CD4-positive, alpha-beta T cell (primary cell): ENCODE results near the gene CRYZ. TPM values are rescaled to one million over a fixed set of nuclear protein-coding genes. Genes with fewer than 3 reads are reported as not detected.

Experiments
- ATAC-seq: fragments of 200-7000 bp; cut with Tn5 transposase; one replicate; pipeline ENCODE4 v1.10.0; 2022; ENCODE audit warnings: mild to moderate bottlenecking; ENCODE audit not compliant: poor library complexity
- CTCF ChIA-PET: fragments of 350-600 bp; sonication (Branson Sonifier 250); formaldehyde crosslinking; loops from one replicate; lab custom pipeline; 2021; ENCODE audit warnings: antibody characterized with exemption, inconsistent platforms; lab: Charles Lee
- POLR2A ChIA-PET: fragments of 350-600 bp; sonication (Branson Sonifier 250); formaldehyde crosslinking; loops from one replicate; lab custom pipeline; 2021; ENCODE audit warnings: antibody characterized with exemption, inconsistent platforms; lab: Charles Lee
- DNase-seq, 14 experiments: peaks; one replicate each; pipeline ENCODE4 v3.0.0-alpha.2; 2013 to 2020; ENCODE audit warnings: mixed read lengths in 2 of 14
- H3K27ac ChIP-seq, 2 donors: one replicate each; pipeline versions ENCODE4 v1.5.1 to v1.7.0; 2013; ENCODE audit warnings: low read length in 2 of 2, low read depth in 1 of 2, mild to moderate bottlenecking in 1 of 2
- H3K27me3 ChIP-seq, 2 experiments: 1 replicate in 1 of 2; 2 replicates in 1 of 2; pipeline versions ENCODE4 v1.6.1 to v1.7.0; 2013; ENCODE audit warnings: low read length in 2 of 2, control low read depth in 1 of 2, mild to moderate bottlenecking in 1 of 2, moderate library complexity in 1 of 2; ENCODE audit not compliant: insufficient read depth in 2 of 2, control insufficient read depth in 1 of 2
- H3K36me3 ChIP-seq: one replicate; pipeline ENCODE4 v1.6.1; 2013; ENCODE audit warnings: low read length, control low read depth; ENCODE audit not compliant: insufficient read depth
- H3K4me1 ChIP-seq: one replicate; pipeline ENCODE4 v1.6.1; 2013; ENCODE audit warnings: low read length, control low read depth; ENCODE audit not compliant: insufficient read depth
- H3K4me3 ChIP-seq: one replicate; pipeline ENCODE4 v1.5.1; 2013; ENCODE audit warnings: mild to moderate bottlenecking, low read length, moderate library complexity
- H3K9me3 ChIP-seq, 2 experiments: 1 replicate in 1 of 2; 2 replicates in 1 of 2; pipeline versions ENCODE4 v1.6.1 to v1.7.0; 2013; ENCODE audit warnings: low read length in 2 of 2, mild to moderate bottlenecking in 2 of 2, control low read depth in 1 of 2, moderate library complexity in 1 of 2; ENCODE audit not compliant: control insufficient read depth in 1 of 2, insufficient read depth in 1 of 2
- H3K27ac Mint-ChIP-seq: one replicate; pipeline ENCODE4 v1.8.0; 2020; ENCODE audit warnings: mixed read lengths
- H3K27me3 Mint-ChIP-seq: one replicate; pipeline ENCODE4 v1.8.0; 2021; ENCODE audit warnings: mixed read lengths
- H3K36me3 Mint-ChIP-seq: one replicate; pipeline ENCODE4 v1.8.0; 2021; ENCODE audit warnings: low read depth, mixed read lengths
- H3K4me1 Mint-ChIP-seq: one replicate; pipeline ENCODE4 v1.8.0; 2021; ENCODE audit warnings: low read depth, mixed read lengths
- H3K4me3 Mint-ChIP-seq: one replicate; pipeline ENCODE4 v1.8.0; 2020; ENCODE audit warnings: mild to moderate bottlenecking, mixed read lengths
- H3K9me3 Mint-ChIP-seq: one replicate; pipeline ENCODE4 v1.8.0; 2020; ENCODE audit warnings: mixed read lengths
- intact Hi-C, 2 experiments: fragments of 100-400 bp; cut with DNase I in 1 of 2; cut with micrococcal nuclease in 1 of 2; formaldehyde crosslinking; loops; one replicate each; pipeline versions ENCODE4 v1.15.1 to v1.9.0; 2023 to 2025; cut with DNase I, micrococcal nuclease
- total RNA-seq, 174 experiments: library from RNA in 2 of 174; stranded (reverse) in 2 of 174; gene quantifications; one replicate each; pipeline ENCODE4 v1.2.3 and lab custom pipeline; 2021 to 2026
- TF ChIP-seq, protein P1 (sequence below): fragments of 200-600 bp; IDR thresholded peaks from one replicate; pipeline ENCODE4 v1.8.0; 2022; ENCODE audit warnings: antibody characterized with exemption, mild to moderate bottlenecking

CRYZ gene
- total RNA-seq, 2 experiments from 2014 or later, result 4.6 to 6.2 TPM

DNA sequence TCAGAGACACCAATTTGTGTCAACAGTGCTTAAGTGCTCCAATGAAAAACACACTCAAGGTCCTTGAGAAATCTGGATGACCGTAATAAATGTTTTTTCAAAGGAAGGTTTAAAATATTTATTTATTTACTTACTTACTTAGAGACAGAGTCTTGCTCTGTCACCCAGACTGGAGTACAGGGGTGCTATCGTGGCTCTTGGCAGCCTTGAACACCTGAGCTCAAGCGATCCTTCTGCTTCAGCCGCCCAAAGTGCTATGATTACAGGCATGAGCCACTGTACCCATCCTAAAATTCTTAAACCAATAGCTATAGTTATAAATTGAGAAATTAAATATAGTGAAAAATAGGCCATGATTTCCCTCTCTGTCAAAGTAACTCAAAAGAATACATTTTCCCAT, 41.9 kb downstream of the CRYZ start:
- no peaks in the 10 kb centered on the region for H3K36me3 Mint-ChIP-seq
- peaks cover 9% of the 10 kb centered on the region for H3K27me3 Mint-ChIP-seq
- Histone ChIP-seq H3K27ac (no peak overlapping the region), H3K36me3 (no peaks in the 10 kb centered on the region), H3K27me3 (no peaks in the 10 kb centered on the region), H3K9me3 (no peaks in the 10 kb centered on the region), H3K4me1 (no peaks in the 10 kb centered on the region), H3K4me3 (no peak overlapping the region)
- H3K4me3 Mint-ChIP-seq, result no peak overlapping the region
- ChIA-PET CTCF (no interaction called here), POLR2A (no interaction called here)
- intact Hi-C loops, result loop anchor here in 1 of 2 experiments (1.0 kb wide), 1 partner anchor 42 kb away; the partner anchor contains the start of genes CRYZ and TYW3
- no peak overlapping the region for H3K27ac Mint-ChIP-seq
- ATAC-seq (no peak), DNase-seq (no peak)
- TF ChIP-seq, protein P1, sequence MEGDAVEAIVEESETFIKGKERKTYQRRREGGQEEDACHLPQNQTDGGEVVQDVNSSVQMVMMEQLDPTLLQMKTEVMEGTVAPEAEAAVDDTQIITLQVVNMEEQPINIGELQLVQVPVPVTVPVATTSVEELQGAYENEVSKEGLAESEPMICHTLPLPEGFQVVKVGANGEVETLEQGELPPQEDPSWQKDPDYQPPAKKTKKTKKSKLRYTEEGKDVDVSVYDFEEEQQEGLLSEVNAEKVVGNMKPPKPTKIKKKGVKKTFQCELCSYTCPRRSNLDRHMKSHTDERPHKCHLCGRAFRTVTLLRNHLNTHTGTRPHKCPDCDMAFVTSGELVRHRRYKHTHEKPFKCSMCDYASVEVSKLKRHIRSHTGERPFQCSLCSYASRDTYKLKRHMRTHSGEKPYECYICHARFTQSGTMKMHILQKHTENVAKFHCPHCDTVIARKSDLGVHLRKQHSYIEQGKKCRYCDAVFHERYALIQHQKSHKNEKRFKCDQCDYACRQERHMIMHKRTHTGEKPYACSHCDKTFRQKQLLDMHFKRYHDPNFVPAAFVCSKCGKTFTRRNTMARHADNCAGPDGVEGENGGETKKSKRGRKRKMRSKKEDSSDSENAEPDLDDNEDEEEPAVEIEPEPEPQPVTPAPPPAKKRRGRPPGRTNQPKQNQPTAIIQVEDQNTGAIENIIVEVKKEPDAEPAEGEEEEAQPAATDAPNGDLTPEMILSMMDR, result no peak
- H3K9me3 Mint-ChIP-seq, result no peaks in the 10 kb centered on the region
- no peaks in the 10 kb centered on the region for H3K4me1 Mint-ChIP-seq

GRCh38 chr1:74690364-74690696, 42.5 kb downstream of the CRYZ start:
- intact Hi-C loops, result loop anchor here in 1 of 2 experiments (1.0 kb wide), 1 partner anchor 43 kb away; the partner anchor contains the start of genes CRYZ and TYW3

DNA sequence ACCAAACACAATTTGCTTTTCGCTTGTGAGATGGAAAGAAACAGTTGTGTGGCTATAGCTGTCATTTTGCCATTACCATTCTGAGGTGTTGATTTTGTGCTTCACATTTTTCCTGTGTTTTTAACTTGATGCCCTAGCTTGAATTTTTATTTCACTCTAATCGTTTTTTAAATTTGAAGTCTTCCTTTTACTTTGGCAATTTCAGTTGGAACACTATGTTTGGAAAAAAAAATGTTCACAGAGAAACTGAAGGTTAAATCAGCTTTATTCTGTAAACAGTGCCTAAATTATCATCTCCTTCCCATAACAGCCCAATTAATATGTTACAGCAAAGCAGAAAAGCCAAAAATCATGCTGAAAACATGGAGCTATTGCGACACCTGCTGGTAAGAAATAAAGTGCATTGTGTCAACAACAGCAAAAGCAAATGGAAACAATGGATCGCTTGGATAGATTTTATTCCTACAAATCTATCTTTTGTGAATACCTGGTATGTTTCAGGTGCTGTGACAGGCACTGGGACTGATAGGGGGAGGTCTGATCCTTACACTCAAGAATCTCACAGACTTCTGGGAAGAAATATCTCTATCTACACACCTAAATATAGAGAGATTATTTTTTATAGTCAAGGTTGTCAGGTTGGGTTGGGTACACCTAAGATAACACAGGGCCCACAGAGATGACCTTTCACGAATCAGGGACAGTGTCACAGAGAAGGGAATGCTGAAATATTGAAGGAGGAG, 43.1 kb downstream of the CRYZ start:
- ChIA-PET CTCF (interaction anchor here (0.7 to 1.1 kb wide), 4 partner anchors 9 to 44 kb away, joined by 3 to 4 read pairs (median 3); no protein-coding TSS in a partner anchor), POLR2A (no interaction called here)
- no peak overlapping the region for H3K27ac ChIP-seq
- peaks cover 9% of the 10 kb centered on the region for H3K27me3 Mint-ChIP-seq
- H3K4me1 Mint-ChIP-seq, result no peaks in the 10 kb centered on the region
- H3K4me1 ChIP-seq, result no peaks in the 10 kb centered on the region
- H3K27me3 ChIP-seq, result peaks cover 0 to 4% of the 10 kb centered on the region in 2 experiments
- H3K27ac Mint-ChIP-seq, result no peak overlapping the region
- DNase-seq, result peak in 10 of 14 experiments; percentile 3 to 71 (median 11)
- H3K9me3 ChIP-seq, result no peaks in the 10 kb centered on the region
- H3K4me3 ChIP-seq, result no peak overlapping the region
- intact Hi-C loops, result loop anchor here in 1 of 2 experiments (1.0 kb wide), 1 partner anchor 44 kb away; the partner anchor contains the start of genes CRYZ and TYW3
- no peaks in the 10 kb centered on the region for H3K36me3 Mint-ChIP-seq
- no peak overlapping the region for H3K4me3 Mint-ChIP-seq
- ATAC-seq, result no peak
- H3K9me3 Mint-ChIP-seq, result no peaks in the 10 kb centered on the region
- TF ChIP-seq, protein P1, result peak; percentile 95
- no peaks in the 10 kb centered on the region for H3K36me3 ChIP-seq

More at GRCh38 chr1:74690364-74690696, 42.5 kb downstream of the CRYZ start:
- POLR2A ChIA-PET, result no interaction called here
- H3K9me3 Mint-ChIP-seq, result no peaks in the 10 kb centered on the region
- peaks cover 9% of the 10 kb centered on the region for H3K27me3 Mint-ChIP-seq
- ATAC-seq (no peak), DNase-seq (no peak)
- Histone ChIP-seq H3K4me1 (no peaks in the 10 kb centered on the region), H3K27ac (no peak overlapping the region), H3K4me3 (no peak overlapping the region), H3K9me3 (no peaks in the 10 kb centered on the region), H3K36me3 (no peaks in the 10 kb centered on the region), H3K27me3 (peaks cover 0 to 3% of the 10 kb centered on the region in 2 experiments)
- CTCF ChIA-PET, result interaction anchor here (0.9 kb wide), 1 partner anchor 8 kb away, joined by 3 read pairs; no protein-coding TSS in a partner anchor
- H3K27ac Mint-ChIP-seq, result no peak overlapping the region
- no peaks in the 10 kb centered on the region for H3K4me1 Mint-ChIP-seq
- TF ChIP-seq, protein P1, result no peak
- H3K36me3 Mint-ChIP-seq, result no peaks in the 10 kb centered on the region
- H3K4me3 Mint-ChIP-seq, result no peak overlapping the region
